HepG2 (cell line): ENCODE results near the gene CYP2A6. TPM values are rescaled to one million over a fixed set of nuclear protein-coding genes. Genes with fewer than 3 reads are reported as not detected.
"Not testable (repeated sequence)": the region's sequence is repeated elsewhere in the genome, so short reads cannot be mapped to it uniquely, and the experiment has no call there.

Source experiments
- ATAC-seq: fragments of 200-7000 bp; cut with Tn5 transposase; 3 replicates; pipeline ENCODE4 v1.9.1; 2020; ENCODE audit warnings: mild to moderate bottlenecking, moderate library complexity
- Bru-seq: library from RNA; stranded (reverse); fragments of 400-500 nt; gene quantifications from one replicate; lab custom pipeline; 2021; lab: Mats Ljungman, UMichigan
- BruChase-seq, 2 experiments: library from RNA; stranded (reverse); fragments of 400-500 nt; gene quantifications; one replicate each; lab custom pipeline; 2021; lab: Mats Ljungman, UMichigan
- BruUV-seq: library from RNA; stranded (reverse); fragments of 400-500 nt; replicated peaks from 2 replicates; lab custom pipeline; 2021; lab: Mats Ljungman, UMichigan
- CTCF ChIA-PET: fragments of 300-600 bp; formaldehyde crosslinking; extraction: SDS; loops from one replicate; lab custom pipeline; 2021; ENCODE audit warnings: low total read pairs, inconsistent platforms, low intra/inter-chr PET ratio; lab: Yijun Ruan, JAX
- POLR2A ChIA-PET: fragments of 350-600 bp; sonication (Branson Sonifier 250); formaldehyde crosslinking; loops from one replicate; lab custom pipeline; 2020; ENCODE audit warnings: antibody characterized with exemption, inconsistent platforms; lab: Yijun Ruan, JAX
- DNase-seq: peaks from one replicate; pipeline ENCODE4 v3.0.0-alpha.2; 2015; ENCODE audit warnings: low spot score
- FAIRE-seq: peaks from 3 replicates; lab custom pipeline; 2011; peaks lifted over from hg19 to GRCh38; lab: Jason Lieb, UNC
- H2AFZ ChIP-seq: one replicate; pipeline ENCODE4 v1.6.1; 2011; ENCODE audit warnings: low read length, inconsistent platforms
- H3K27ac ChIP-seq: fragments of 300-600 bp; 3 replicates; pipeline ENCODE4 v1.8.0; 2011; ENCODE audit warnings: mixed run types, mild to moderate bottlenecking, mixed read lengths, low read length, inconsistent platforms; ENCODE audit not compliant: insufficient read depth; ENCODE audit errors: extremely low read length
- H3K27me3 ChIP-seq, 2 experiments: fragments of 200-600 bp in 1 of 2; 2 replicates in 1 of 2; 3 replicates in 1 of 2; pipeline versions ENCODE4 v1.6.0 to v1.8.0; 2011; ENCODE audit warnings: low read length in 2 of 2, mild to moderate bottlenecking in 2 of 2, moderate library complexity in 2 of 2, inconsistent platforms in 1 of 2; ENCODE audit not compliant: insufficient read depth in 2 of 2, control insufficient read depth in 1 of 2
- H3K36me3 ChIP-seq, 2 experiments: fragments of 200-600 bp in 1 of 2; replicated peaks in 1 of 2; 2 replicates in 1 of 2; 3 replicates in 1 of 2; pipeline versions ENCODE4 v1.5.1 to v1.8.0; 2011; ENCODE audit warnings: low read length in 2 of 2, inconsistent platforms in 1 of 2; ENCODE audit not compliant: insufficient read depth in 2 of 2, control insufficient read depth in 1 of 2
- H3K4me1 ChIP-seq: 2 replicates; pipeline ENCODE4 v1.5.1; 2012; ENCODE audit warnings: low read length, inconsistent platforms; ENCODE audit not compliant: insufficient read depth
- H3K4me2 ChIP-seq: 2 replicates; pipeline ENCODE4 v1.6.0; 2011; ENCODE audit warnings: low read depth, low read length, inconsistent platforms
- H3K4me3 ChIP-seq, 3 experiments: fragments of 200-600 bp in 1 of 3; sonication (generic), shearing (Covaris generic) in 1 of 3; replicated peaks in 1 of 3; 2 replicates each; pipeline ENCODE4 v1.5.1; 2011 to 2016; ENCODE audit warnings: low read length in 3 of 3, inconsistent platforms in 2 of 3, low read depth in 2 of 3, mild to moderate bottlenecking in 2 of 3, control low read depth in 1 of 3, mixed read lengths in 1 of 3; ENCODE audit not compliant: insufficient read depth in 1 of 3
- H3K79me2 ChIP-seq: one replicate; pipeline ENCODE4 v1.6.1; 2011; ENCODE audit warnings: low read length, inconsistent platforms; ENCODE audit not compliant: insufficient read depth
- H3K9ac ChIP-seq: 2 replicates; pipeline ENCODE4 v1.6.0; 2011; ENCODE audit warnings: mild to moderate bottlenecking, low read depth, low read length, inconsistent platforms; ENCODE audit not compliant: insufficient read depth
- H3K9me3 ChIP-seq: 2 replicates; pipeline ENCODE4 v1.5.1; 2012; ENCODE audit warnings: mild to moderate bottlenecking, low read length
- H4K20me1 ChIP-seq: 2 replicates; pipeline ENCODE4 v1.6.0; 2011; ENCODE audit warnings: inconsistent platforms, mild to moderate bottlenecking, low read length, moderate library complexity; ENCODE audit not compliant: insufficient read depth
- WGBS: methylation state at CpG from one replicate; pipeline ENCODE4 v1.1.6; 2017; ENCODE audit warnings: low lambda C conversion rate; 5-methylcytosine and 5-hydroxymethylcytosine counted together
- in situ Hi-C: cut with HindIII; loops from 2 replicates; pipeline ENCODE4 v1.10.0; 2017; ENCODE audit warnings: low pct_unique_long_range_greater_than_20kb; ENCODE audit not compliant: extremely low pct_ligation_motif_present
- intact Hi-C: fragments of 100-400 bp; cut with micrococcal nuclease; formaldehyde crosslinking; loops from one replicate; pipeline ENCODE4 v1.10.0; 2022; ENCODE audit not compliant: unreplicated experiment
- long read RNA-seq, 2 experiments: library from RNA in 1 of 2; library from polyadenylated mRNA in 1 of 2; stranded (forward) in 1 of 2; unstranded in 1 of 2; transcript quantifications; one replicate each; pipeline ENCODE4 v2.0.0, GENCODE V29; 2019 to 2022
- polyA minus RNA-seq, 3 experiments: library from RNA; depleted of rRNA, polyadenylated mRNA; stranded (reverse); fragments of >200 nt; gene quantifications; 2 replicates each; pipeline ENCODE4 v1.2.3, GENCODE V29; 2011; ENCODE audit warnings: low replicate concordance in 1 of 3
- polyA plus RNA-seq, 8 experiments: library from polyadenylated mRNA; depleted of rRNA in 3 of 8; stranded (reverse) in 7 of 8; unstranded in 1 of 8; fragments of >200 nt; fragmentation: Illumina TruSeq in 4 of 8; extraction: Trizol in 4 of 8; gene quantifications; 2 replicates each; pipeline versions ENCODE4 v1.2.1 to v1.2.3, GENCODE V29; 2011 to 2016; ENCODE audit warnings: low read depth in 4 of 8, missing spikeins in 1 of 8, mixed read lengths in 1 of 8; ENCODE audit not compliant: insufficient read depth in 1 of 8
- total RNA-seq, 5 experiments: library from RNA; depleted of rRNA; stranded (reverse); fragments of >200 nt; fragmentation: Illumina TruSeq; extraction: Trizol; gene quantifications; 2 replicates each; pipeline ENCODE4 v1.2.3, GENCODE V29; 2016; ENCODE audit warnings: low read depth in 1 of 5

Gene CYP2A6, protein sequence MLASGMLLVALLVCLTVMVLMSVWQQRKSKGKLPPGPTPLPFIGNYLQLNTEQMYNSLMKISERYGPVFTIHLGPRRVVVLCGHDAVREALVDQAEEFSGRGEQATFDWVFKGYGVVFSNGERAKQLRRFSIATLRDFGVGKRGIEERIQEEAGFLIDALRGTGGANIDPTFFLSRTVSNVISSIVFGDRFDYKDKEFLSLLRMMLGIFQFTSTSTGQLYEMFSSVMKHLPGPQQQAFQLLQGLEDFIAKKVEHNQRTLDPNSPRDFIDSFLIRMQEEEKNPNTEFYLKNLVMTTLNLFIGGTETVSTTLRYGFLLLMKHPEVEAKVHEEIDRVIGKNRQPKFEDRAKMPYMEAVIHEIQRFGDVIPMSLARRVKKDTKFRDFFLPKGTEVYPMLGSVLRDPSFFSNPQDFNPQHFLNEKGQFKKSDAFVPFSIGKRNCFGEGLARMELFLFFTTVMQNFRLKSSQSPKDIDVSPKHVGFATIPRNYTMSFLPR
- total RNA-seq (2016; rRNA removed; fragmentation: Illumina TruSeq; extraction: Trizol) (not detected in 2 replicates), polyA plus RNA-seq (2011; rRNA removed) (not detected in 2 replicates), polyA minus RNA-seq (2011; rRNA and poly(A)+ RNA removed; ENCODE audit: low replicate concordance) (0.21 TPM in 1 of 2 replicates, not detected in the other), Bru-seq, nascent RNA (not detected), BruChase-seq, experiment 1, labeled RNA remaining after a 6-hour chase (not detected), BruChase-seq, experiment 2, labeled RNA remaining after a 2-hour chase (not detected)
- total RNA-seq (2016; cell fraction: cytosol; rRNA removed; fragmentation: Illumina TruSeq; extraction: Trizol; ENCODE audit: low read depth) = not detected in 2 replicates
- not detected in 2 replicates for total RNA-seq (2016; cell fraction: insoluble cytoplasmic fraction; rRNA removed; fragmentation: Illumina TruSeq; extraction: Trizol)
- total RNA-seq (2016; cell fraction: membrane; rRNA removed; fragmentation: Illumina TruSeq; extraction: Trizol) = not detected in 2 replicates
- not detected in 2 replicates for total RNA-seq (2016; cell fraction: nucleus; rRNA removed; fragmentation: Illumina TruSeq; extraction: Trizol)
- polyA plus RNA-seq (2011; cell fraction: cytosol; rRNA removed) = not detected in 2 replicates
- not detected in 2 replicates for polyA plus RNA-seq (2011; cell fraction: nucleus; rRNA removed)
- not detected in 2 replicates for polyA plus RNA-seq (2012)
- not detected in 2 replicates for polyA plus RNA-seq (2016; cell fraction: cytosol; fragmentation: Illumina TruSeq; extraction: Trizol; ENCODE audit: low read depth)
- polyA plus RNA-seq (2016; cell fraction: insoluble cytoplasmic fraction; fragmentation: Illumina TruSeq; extraction: Trizol; ENCODE audit: low read depth) = not detected in 2 replicates
- polyA plus RNA-seq (2016; cell fraction: membrane; fragmentation: Illumina TruSeq; extraction: Trizol; ENCODE audit: low read depth) = not detected in 2 replicates
- polyA plus RNA-seq (2016; cell fraction: nucleus; fragmentation: Illumina TruSeq; extraction: Trizol; ENCODE audit: insufficient read depth, low read depth) = not detected in 2 replicates
- not detected in 2 replicates for polyA minus RNA-seq (2011; cell fraction: cytosol; rRNA and poly(A)+ RNA removed)
- not detected in 2 replicates for polyA minus RNA-seq (2011; cell fraction: nucleus; rRNA and poly(A)+ RNA removed)
- long read RNA-seq, experiment 1 = 0 reads
- long read RNA-seq, experiment 2 = 0 reads

DNA sequence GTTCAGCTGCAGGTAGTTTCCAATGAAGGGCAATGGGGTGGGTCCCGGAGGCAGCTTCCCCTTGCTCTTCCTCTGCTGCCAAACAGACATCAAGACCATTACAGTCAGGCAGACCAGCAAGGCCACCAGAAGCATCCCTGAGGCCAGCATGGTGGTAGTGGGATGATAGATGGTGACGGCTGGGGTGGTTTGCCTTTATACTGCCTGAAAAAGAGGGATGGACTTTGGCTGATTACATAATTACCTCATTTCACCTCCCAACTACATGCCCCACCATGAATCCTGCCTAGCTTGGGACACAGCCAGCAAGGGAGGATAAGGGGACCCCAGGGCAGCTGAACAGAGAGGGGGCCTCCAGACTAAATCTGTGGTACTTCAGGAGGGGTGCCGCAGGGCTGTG is at the start of gene CYP2A6:
CYP2A6 (minus strand) TSS at position 171 of the 400 bp plus-strand sequence; CDS start at position 150, 21 bp downstream.
- H3K27ac ChIP-seq, H3K36me3 ChIP-seq, H3K9me3 ChIP-seq, H3K79me2 ChIP-seq, DNase-seq, H3K4me3 ChIP-seq, CTCF ChIA-PET, FAIRE-seq, H3K9ac ChIP-seq, H4K20me1 ChIP-seq, H3K27me3 ChIP-seq, H2AFZ ChIP-seq, POLR2A ChIA-PET, H3K4me2 ChIP-seq, in situ Hi-C loops, H3K4me1 ChIP-seq, ATAC-seq, BruUV-seq, intact Hi-C loops: not testable (repeated sequence)
- 100% methylated on average over 1 of the region's 3 CpGs for WGBS

DNA sequence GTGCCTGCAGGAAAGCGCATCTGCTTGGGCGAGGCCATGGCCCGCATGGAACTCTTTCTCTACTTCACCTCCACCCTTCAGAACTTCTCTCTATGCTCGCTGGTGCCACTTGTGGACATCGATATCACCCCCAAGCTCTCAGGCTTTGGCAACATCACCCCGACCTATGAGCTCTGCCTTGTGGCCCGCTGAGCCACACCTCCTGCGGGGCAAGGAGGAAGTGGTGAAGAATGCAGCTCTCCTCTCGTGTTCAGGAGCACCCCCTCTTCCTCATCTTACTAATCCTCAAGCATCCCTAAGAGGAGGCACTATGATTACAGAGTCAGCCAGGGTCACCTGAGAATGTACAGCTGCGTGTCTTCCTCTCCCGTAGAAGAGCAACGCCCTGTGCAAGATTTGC is 49.7 kb upstream of the CYP2A6 start:
- H3K36me3 ChIP-seq, CTCF ChIA-PET, intact Hi-C loops, H3K4me3 ChIP-seq, DNase-seq, FAIRE-seq, H3K27ac ChIP-seq, BruUV-seq, H3K9ac ChIP-seq, H3K9me3 ChIP-seq, in situ Hi-C loops, H4K20me1 ChIP-seq, H3K4me2 ChIP-seq, ATAC-seq, POLR2A ChIA-PET, H2AFZ ChIP-seq, H3K79me2 ChIP-seq: not testable (repeated sequence)
- Histone ChIP-seq H3K4me1 (peaks cover 12% of the 10 kb centered on the region), H3K27me3 (peaks cover 0 to 20% of the 10 kb centered on the region in 2 experiments; a peak in 2 of 5 replicates)
- WGBS = 49% methylated on average over 8 of the region's 12 CpGs
